ENCODE data around the gene LRRC41.
"Not testable (repeated sequence)": the region's sequence is repeated elsewhere in the genome, so short reads cannot be mapped to it uniquely, and the experiment has no call there.

Gene LRRC41

DNA sequence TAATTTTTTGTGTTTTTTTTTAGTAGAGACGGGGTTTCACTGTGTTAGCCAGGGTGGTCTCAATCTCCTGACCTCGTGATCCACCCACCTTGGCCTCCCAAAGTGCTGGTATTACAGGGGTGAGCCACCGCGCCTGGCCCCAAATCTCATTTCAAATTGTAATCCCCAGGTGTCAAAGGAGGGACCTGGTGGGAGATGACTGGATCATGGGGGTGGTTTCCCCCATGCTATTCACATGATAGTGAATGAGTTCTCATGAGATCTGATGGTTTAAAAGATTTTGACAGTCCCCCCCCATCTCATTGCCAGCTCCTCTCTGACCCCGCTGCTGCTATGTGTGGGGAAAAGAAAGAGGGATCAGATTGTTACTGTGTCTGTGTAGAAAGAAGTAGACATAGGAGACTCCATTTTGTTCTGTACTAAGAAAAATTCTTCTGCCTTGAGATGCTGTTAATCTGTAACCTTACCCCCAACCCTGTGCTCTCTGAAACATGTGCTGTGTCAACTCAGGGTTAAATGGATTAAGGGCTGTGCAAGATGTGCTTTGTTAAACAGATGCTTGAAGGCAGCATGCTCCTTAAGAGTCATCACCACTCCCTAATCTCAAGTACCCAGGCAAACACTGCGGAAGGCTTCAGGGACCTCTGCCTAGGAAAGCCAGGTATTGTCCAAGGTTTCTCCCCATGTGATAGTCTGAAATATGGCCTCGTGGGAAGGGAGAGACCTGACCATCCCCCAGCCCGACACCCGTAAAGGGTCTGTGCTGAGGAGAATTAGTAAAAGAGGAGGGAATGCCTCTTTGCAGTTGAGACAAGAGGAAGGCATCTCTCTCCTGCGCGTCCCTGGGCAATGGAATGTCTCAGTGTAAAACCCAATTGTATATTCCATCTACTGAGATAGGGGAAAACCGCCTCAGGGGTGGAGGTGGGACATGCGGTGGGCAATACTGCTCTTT is 16.8 kb upstream of the LRRC41 start:
- not testable (repeated sequence) for DNase-seq

DNA sequence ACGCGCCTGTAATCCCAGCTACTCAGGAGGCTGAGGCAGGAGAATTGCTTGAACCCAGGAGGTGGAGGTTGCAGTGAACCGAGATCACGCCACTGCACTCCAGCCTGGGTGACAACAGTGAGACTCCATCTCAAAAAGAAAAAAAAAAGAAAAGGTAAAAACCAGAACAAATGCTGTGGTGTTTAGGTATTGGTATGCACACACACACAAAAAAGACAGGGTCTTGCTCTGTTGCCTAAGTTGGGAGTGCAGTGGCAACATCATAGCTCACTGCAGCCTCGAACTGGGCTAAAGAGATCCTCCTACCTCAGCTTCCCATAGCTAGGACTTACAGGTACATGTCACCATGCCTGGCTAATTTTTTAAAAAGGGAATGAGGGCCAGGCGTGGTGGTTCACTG is 15.9 kb upstream of the LRRC41 start:
- not testable (repeated sequence) for DNase-seq

- no peak for DNase-seq
These were observed 13.9 kb upstream of the LRRC41 start for GRCh38 chr1:46317323-46317722.

DNA sequence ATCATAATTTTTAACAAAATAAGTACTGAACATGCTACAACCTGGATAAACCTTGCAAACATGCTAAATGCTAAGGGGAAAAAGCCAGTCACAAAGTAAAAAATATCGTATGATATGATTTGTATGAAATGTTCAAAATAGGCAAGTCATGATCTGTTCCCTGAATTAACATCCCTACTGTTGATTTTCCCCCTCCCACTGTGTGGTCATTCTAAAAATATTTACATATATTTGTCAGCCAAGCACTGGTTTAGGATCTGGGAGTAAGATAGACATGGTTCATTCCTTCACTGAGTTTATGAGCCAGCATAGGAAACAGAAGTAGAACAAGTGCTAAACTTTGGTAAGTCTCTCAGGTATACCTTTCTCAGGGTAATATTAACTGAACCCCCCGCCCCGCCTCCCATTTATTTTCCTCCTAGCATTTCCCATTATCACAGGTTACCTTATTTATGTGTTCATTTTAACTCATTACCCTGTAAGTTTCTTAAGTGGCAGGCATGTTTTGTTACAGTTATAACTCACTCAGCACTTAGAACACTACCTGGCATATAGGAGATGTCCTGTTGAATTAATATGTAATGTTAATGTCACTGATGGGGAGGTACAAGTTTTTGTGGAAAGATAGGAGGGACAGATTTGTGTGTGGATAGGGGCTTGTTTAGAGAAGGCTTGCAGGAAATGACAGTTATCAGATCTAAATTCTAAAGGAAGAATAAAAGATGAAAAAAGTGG is 12.4 kb upstream of the LRRC41 start:
- peak; percentile 33 for DNase-seq

- no peak for DNase-seq
These were observed 6.9 kb upstream of the LRRC41 start for GRCh38 chr1:46310321-46310720.

GRCh38 chr1:46309401-46310159 is 6.2 kb upstream of the LRRC41 start:
- DNase-seq = no peak

DNA sequence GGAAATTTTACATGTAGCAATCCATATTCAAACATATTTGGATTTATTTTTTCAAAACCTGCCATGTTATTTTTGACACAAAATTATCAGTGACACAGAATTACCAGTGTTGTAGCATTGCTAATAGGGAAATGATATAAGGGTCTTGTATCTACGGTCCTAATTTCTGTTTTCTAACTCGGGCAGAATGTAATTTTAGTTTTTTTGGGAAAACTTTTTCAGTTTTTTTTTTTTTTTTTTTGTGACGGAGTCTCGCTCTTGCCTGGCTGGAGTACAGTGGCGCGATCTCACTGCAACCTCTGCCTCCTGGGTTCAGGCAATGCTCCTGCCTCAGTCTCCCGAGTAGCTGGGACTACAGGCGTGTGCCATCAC is 2.7 kb upstream of the LRRC41 start:
- DNase-seq = no peak

- no peak for DNase-seq
These were observed 483 bp upstream of the LRRC41 start for GRCh38 chr1:46303872-46304326.

DNA sequence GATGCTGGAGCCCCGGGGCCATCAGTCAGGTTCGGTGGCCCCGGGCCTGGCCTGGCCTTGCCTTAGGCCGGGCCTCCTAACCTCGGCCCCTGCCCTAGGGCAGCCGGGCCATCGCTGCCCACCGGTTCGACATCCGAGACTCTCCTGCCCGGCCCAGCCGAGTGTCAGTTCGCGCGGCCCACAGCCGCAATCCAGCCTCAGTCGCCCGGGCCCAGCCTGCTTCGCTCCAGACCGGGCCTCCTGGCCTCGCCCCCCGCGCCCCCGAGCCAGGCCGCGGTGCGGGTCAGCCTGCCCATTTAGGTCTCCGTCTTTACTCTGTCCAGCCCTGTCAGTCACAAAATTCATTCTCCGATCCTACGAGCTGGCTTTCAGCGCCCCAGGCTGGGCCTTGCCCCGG is 777 bp downstream of the LRRC41 start:
- no peak for DNase-seq

DNA sequence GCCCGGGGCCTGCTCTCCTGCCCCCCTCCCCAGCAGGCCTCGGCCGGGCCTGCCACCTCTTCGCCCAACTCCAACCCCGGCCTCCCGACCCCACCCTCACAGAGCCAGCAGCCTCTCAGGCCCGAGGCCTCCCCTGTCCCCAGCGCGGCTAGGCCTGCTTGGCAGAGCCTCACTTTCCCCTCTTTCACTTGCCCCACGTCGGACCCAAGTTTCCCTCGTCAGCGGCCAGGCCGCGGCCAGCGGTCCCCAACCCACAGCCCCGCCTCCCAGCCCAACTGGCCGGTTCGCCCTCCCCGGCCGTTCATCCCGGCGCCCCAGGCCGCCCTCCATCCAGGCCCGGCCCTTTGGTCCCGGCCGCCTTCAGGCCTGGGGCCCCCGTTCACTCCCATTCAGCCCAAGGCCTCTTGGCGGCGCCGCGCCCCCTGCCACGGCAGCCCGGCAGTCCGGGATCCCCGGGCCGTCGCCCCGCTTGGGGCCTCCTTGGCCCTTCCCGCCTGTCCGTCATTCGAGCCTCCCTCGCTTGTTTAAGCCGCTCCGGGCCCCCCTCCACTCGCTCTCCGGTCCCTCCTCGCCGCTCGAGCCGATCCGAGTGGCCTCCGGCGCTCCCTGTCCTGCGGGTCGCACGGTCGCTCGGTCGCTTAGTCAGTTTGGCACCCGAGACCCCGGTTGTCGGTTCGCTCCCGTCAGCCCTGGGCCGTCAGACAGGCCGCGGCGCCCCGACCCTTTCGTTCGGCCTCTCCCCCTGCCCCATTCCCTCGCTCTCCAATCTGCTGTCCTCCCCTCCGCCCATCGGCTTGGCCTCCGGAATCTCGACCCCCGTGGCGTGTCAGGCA is 1.4 kb downstream of the LRRC41 start:
- DNase-seq = peak; percentile 4

- no peak for DNase-seq
These were observed 2.0 kb downstream of the LRRC41 start for GRCh38 chr1:46301406-46301807.

DNA sequence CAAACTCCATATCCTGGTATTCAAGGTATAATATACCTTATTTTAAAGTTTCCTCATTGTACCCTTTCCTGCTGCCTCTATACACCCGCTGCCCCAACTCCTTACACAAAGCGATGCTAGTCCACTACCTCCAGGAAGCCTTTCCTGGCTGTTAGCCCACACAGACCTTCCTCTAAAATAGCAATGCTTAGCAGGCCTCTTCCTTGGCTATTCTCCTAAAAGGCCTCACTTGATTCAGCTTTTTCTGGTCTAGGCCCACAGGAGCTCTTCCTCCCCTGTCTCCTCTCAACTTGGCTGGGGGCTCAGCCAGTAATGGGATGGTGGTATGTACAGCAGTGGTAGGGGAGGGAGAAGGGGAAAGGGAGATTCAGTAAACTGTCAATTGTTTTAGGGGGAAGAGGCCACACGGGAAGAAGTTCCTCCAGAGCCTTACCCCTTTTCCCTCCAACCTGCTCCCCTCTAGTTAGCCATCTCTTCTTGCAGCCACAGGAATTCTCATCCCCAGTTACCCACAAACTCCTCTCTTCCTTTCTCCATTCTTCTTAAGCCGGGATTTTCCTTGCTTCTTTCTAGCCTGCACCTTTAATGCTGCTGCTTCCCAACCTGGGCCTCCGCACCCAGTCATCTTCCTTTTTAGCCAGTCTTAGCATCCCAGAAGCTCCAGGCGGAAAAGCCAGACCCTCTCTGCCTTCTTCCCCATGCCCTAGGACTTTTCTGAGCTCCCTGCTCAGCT is 2.6 kb downstream of the LRRC41 start:
- no peak for DNase-seq

DNA sequence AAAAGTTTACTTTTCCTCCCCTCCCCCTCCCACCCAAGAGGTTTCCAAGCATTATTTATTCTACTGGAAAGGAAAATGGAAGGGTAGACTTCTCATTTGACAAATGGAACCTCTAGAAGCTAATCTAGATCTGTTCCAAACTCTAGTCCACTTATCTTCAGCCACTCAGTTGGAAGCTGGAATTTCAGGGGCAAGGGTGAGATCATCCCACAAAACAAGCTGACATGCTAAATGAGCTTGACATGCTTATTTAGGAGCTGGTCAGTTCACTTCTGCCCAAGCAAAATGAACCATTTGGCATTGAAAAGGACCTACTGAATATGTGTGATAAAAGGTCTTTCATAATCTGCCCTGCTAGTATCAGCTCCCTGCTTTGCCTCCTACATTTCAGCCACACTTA is 5.0 kb downstream of the LRRC41 start:
- peak; percentile 57 for DNase-seq

- no peak for DNase-seq
These were observed 8.1 kb downstream of the LRRC41 start for GRCh38 chr1:46295306-46295705.

DNA sequence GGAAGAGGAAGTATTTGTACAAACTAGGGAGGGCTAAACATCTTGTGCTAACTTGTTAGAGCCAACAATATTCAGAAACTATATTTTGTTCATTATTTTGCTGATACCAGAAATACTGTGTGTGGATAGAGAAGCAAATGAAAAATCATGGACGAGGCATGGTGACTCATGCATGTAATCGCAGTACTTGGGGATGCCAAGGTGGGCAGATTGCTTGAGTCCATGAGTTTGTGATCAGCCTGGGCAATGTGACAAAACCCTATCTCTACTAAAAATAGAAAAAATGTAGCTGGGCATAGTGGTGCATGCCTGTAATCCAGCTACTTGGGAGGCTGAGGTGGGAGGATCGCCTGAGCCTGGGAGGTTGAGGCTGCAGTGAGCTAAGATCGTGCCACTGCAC is 13.4 kb downstream of the LRRC41 start:
- DNase-seq = no peak

- no peak for DNase-seq
These were observed 14.3 kb downstream of the LRRC41 start for GRCh38 chr1:46289134-46289494.

- no peak for DNase-seq
These were observed 14.8 kb downstream of the LRRC41 start for GRCh38 chr1:46288485-46289133.

DNA sequence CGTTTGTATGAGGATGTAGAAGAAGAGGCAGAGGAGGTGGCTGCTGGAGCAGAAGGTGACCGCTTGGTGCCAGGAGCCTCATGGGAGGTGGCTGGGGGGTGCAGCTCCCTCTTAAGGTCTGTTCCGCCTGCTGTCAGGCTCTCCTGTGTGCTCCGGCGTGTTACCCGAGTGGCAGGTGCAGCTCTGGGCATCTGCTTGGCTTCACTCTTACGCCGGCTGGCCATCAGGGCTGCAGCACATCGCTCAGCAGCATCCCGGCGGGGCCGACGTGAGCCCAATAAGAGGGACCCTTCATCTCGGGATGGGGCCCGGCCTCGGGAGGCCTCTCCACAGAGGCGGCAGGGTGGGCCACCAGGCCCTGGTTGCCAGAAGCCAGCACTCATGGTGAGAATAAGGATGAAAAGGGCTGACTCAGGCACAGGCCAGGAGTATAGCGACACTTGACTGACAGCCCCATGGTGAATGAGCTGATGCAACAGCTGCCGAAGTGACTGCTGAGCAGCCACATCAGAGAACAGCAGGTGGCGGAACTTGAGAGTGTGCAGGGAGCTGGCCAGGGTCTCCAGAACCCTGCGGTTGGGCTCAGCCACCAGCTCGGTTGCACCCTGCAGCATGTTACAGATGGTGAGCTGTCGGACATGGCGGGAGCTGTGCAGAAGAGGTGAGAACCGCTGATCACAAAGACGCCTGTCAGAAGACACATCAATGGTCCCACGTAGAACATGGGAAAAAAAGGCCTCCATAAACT is 17.5 kb downstream of the LRRC41 start:
- no peak for DNase-seq

DNA sequence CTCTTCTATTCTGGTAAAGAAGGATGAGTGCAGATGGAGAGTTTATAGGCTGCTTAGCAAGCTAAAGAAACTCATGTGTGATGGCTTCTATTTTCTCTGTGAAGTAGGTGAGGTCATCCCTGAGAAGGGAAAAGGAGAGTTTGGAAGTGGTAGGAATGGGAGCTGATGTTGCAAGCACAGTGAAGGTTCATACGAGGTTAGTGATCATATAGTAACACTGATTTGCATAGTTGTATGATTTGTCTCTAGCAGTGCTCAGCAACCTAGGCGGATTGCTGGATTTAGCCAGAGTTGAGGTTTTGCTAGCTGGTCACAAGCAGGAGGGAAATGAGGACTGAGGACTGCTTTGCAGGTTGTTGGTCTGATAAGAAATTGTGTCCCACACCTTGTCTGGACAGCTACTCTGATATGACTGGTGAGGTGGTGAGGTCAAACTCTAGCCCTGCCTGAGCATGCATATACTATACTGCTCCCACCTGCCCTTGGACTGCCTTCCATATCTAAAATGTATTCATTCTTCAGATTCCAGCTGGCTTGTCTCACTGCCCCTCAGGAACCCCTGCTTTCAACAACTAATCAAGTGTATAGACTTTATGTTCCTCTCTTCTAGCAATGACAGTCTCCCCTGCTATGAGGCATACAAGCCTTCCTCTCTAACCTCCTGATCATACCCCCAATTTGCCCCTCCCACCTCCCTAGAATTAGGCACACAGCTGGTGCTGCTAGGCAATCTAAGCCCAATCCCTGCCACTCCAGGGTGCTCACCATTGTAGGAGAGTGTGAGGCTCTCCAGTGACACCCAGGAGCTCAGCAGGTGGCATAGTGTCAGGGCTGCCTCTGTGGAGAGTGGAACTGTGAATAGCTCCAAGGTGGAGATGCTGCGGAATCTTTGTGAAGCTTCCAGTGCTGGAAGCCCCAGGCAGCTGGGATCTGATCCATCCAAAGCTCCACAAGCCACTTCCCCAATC is 18.5 kb downstream of the LRRC41 start:
- peak; percentile 28 for DNase-seq

Data from NCI-H226 (cell line).